Skeletal muscle satellite cell (primary cell): ENCODE measurements around the gene PDE6A.
"Not testable (repeated sequence)": the region's sequence is repeated elsewhere in the genome, so short reads cannot be mapped to it uniquely, and the experiment has no call there.

Experiments
- H3K27me3 ChIP-seq: 2 replicates; pipeline ENCODE4 v1.7.0; 2013; ENCODE audit warnings: low read length; ENCODE audit not compliant: control insufficient read depth, insufficient read depth
- H3K36me3 ChIP-seq: 2 replicates; pipeline ENCODE4 v1.7.0; 2013; ENCODE audit warnings: mild to moderate bottlenecking, control low read depth, low read length; ENCODE audit not compliant: insufficient read depth
- H3K4me1 ChIP-seq: 2 replicates; pipeline ENCODE4 v1.7.0; 2013; ENCODE audit warnings: low read length; ENCODE audit not compliant: control insufficient read depth, insufficient read depth
- H3K4me2 ChIP-seq: 2 replicates; pipeline ENCODE4 v1.7.0; 2013; ENCODE audit warnings: mild to moderate bottlenecking, low read length
- H3K4me3 ChIP-seq: 2 replicates; pipeline ENCODE4 v1.7.0; 2013; ENCODE audit warnings: low read length
- H3K9ac ChIP-seq: 2 replicates; pipeline ENCODE4 v1.7.0; 2013; ENCODE audit warnings: mild to moderate bottlenecking, low read depth, low read length, moderate library complexity
- H3K9me3 ChIP-seq: replicated peaks from 2 replicates; pipeline ENCODE4 v1.7.0; 2013; ENCODE audit warnings: mild to moderate bottlenecking, control low read depth, low read length

PDE6A gene

GRCh38 chr5:149948993-149949392 is 4.4 kb upstream of the PDE6A start:
- no peaks in the 10 kb centered on the region for H3K36me3 ChIP-seq
- H3K9ac ChIP-seq: no peak overlapping the region
- no peak overlapping the region for H3K4me2 ChIP-seq
- no peak overlapping the region for H3K4me3 ChIP-seq
- H3K27me3 ChIP-seq: no peaks in the 10 kb centered on the region
- no peaks in the 10 kb centered on the region for H3K9me3 ChIP-seq
- H3K4me1 ChIP-seq: no peaks in the 10 kb centered on the region

DNA sequence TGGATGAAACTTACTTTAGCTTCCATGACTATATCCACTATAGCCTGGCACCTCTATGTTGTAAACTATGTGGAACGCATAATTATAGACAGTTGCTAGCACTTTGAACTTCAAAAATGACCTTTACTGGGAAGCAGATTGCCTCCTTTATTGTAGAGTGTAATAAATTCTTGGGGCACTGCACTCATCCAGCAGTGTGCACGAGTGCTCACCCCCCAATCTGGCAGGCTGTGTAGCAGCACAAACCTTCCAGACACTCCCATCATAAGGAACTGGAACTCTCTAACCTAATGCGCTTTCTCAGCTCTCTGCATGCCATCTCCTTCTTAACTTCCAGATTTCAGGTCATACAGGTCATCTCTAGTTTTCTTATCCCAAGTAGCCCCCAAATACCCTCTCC is 1.5 kb upstream of the PDE6A start:
- Histone ChIP-seq H3K36me3 (no peaks in the 10 kb centered on the region), H3K4me2 (no peak overlapping the region), H3K27me3 (no peaks in the 10 kb centered on the region), H3K4me3 (no peak overlapping the region), H3K9ac (no peak overlapping the region), H3K9me3 (no peaks in the 10 kb centered on the region), H3K4me1 (no peaks in the 10 kb centered on the region)

DNA sequence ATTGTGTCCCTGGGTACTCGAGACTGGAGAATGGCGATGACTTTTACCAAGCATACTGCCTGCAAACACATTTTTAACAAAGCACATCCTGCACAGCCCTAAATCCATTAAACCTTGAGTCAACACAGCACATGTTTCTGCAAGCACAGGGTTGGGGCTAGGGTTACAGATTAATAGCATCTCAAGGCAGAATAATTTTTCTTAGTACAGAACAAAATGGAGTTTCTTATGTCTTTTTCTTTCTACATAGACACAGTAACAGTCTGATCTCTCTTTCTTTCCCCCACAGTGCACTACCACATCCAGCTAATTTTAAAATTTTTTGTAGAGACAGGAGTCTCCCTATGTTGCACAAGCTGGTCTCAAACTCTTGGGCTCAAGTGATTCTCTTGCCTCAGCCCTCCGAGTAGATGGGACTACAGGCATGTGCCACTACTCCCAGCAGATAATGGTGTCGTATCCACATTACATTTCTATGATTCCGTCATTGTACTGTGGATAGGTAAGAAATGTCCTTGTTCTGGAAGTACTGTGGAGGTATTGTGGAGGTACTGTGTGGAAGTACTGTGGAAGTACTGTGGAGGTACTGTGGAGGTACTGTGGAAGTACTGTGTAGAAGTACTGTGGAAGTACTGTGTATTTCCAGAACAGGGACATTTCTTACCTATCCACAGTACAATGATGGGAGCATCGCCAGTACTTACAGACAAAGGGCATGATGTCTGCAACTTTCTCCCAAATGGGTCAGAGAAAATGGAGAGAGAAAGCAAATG is 1.2 kb downstream of the PDE6A start:
- H3K36me3 ChIP-seq, H3K27me3 ChIP-seq: not testable (repeated sequence)
- peaks cover 20% of the 10 kb centered on the region for H3K4me1 ChIP-seq

GRCh38 chr5:149942741-149943169 is 1.8 kb downstream of the PDE6A start:
- not testable (repeated sequence) for H3K27me3 ChIP-seq, H3K36me3 ChIP-seq, H3K9ac ChIP-seq, H3K9me3 ChIP-seq, H3K4me3 ChIP-seq, H3K4me2 ChIP-seq
- peaks cover 27% of the 10 kb centered on the region for H3K4me1 ChIP-seq

More for the DNA sequence above, 1.2 kb downstream of the PDE6A start:
- not testable (repeated sequence) for H3K4me3 ChIP-seq, H3K9ac ChIP-seq, H3K4me2 ChIP-seq, H3K9me3 ChIP-seq

- H3K4me3 ChIP-seq: no peak overlapping the region
- no peaks in the 10 kb centered on the region for H3K9me3 ChIP-seq
- no peak overlapping the region for H3K4me2 ChIP-seq
- no peaks in the 10 kb centered on the region for H3K27me3 ChIP-seq
- H3K9ac ChIP-seq: no peak overlapping the region
- H3K4me1 ChIP-seq: peaks cover 32% of the 10 kb centered on the region
- no peaks in the 10 kb centered on the region for H3K36me3 ChIP-seq
Observed at GRCh38 chr5:149942199-149942598, 2.4 kb downstream of the PDE6A start.

DNA sequence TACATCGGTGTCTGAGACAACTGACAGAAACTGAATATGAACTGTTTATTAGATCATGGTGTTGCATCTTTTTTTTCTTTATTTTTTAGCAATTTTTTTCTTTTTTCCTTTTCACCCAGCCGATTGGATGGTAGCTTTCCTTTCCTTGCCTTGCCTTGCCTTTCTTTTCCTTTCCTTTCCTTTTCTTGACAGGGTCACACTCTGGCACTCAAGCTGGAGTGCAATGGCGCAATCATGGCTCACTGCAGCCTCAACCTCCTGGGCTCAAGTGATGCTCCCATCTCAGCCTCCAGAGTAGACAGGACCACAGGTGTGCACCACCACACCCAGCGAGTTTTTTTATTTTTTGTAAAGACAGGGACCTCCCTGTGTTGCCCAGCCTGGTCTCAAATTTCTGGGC is 2.8 kb downstream of the PDE6A start:
- no peaks in the 10 kb centered on the region for H3K9me3 ChIP-seq
- peaks cover 36% of the 10 kb centered on the region for H3K4me1 ChIP-seq
- H3K36me3 ChIP-seq: no peaks in the 10 kb centered on the region
- no peak overlapping the region for H3K9ac ChIP-seq
- H3K4me2 ChIP-seq: no peak overlapping the region
- H3K4me3 ChIP-seq: no peak overlapping the region
- H3K27me3 ChIP-seq: no peaks in the 10 kb centered on the region

GRCh38 chr5:149940941-149941644 is 3.5 kb downstream of the PDE6A start:
- Histone ChIP-seq H3K4me3 (no peak overlapping the region), H3K4me2 (no peak overlapping the region), H3K36me3 (no peaks in the 10 kb centered on the region), H3K4me1 (peaks cover 43% of the 10 kb centered on the region), H3K27me3 (no peaks in the 10 kb centered on the region), H3K9me3 (no peaks in the 10 kb centered on the region), H3K9ac (no peak overlapping the region)

DNA sequence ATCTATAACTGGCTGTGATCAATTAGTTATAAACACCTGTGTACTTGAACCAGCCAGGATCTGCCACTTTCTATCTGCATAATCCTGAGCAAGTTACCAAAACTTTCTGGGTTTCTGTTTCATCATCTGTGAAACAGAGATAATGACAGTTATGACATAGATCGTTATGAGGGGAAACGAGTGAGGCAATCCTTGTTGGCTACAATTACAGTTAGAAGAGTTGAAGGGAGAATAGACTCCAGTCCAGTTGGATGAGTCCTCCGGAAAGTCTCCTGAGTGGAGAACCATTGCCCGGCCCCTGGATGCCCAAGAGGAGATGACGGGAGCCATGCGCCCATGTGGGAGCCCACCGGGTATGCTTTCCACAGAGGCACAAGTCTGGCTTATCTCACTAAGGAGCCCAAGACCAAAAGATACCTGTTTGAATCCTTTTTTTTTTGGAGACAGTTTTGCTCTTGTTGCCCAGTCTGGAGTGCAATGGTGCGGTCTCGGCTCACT is 4.5 kb downstream of the PDE6A start:
- peaks cover 43% of the 10 kb centered on the region for H3K4me1 ChIP-seq
- peak overlapping the region; percentile 69 for H3K4me2 ChIP-seq
- no peak overlapping the region for H3K4me3 ChIP-seq
- H3K36me3 ChIP-seq: no peaks in the 10 kb centered on the region
- H3K27me3 ChIP-seq: no peaks in the 10 kb centered on the region
- peak overlapping the region; percentile 75 for H3K9ac ChIP-seq
- H3K9me3 ChIP-seq: no peaks in the 10 kb centered on the region

GRCh38 chr5:149939546-149939945 is 5.0 kb downstream of the PDE6A start:
- H3K9me3 ChIP-seq: no peaks in the 10 kb centered on the region
- peaks cover 43% of the 10 kb centered on the region for H3K4me1 ChIP-seq
- H3K4me2 ChIP-seq: peak overlapping the region; percentile 69
- no peaks in the 10 kb centered on the region for H3K27me3 ChIP-seq
- peak overlapping the region; percentile 75 for H3K9ac ChIP-seq
- H3K4me3 ChIP-seq: no peak overlapping the region
- no peaks in the 10 kb centered on the region for H3K36me3 ChIP-seq

DNA sequence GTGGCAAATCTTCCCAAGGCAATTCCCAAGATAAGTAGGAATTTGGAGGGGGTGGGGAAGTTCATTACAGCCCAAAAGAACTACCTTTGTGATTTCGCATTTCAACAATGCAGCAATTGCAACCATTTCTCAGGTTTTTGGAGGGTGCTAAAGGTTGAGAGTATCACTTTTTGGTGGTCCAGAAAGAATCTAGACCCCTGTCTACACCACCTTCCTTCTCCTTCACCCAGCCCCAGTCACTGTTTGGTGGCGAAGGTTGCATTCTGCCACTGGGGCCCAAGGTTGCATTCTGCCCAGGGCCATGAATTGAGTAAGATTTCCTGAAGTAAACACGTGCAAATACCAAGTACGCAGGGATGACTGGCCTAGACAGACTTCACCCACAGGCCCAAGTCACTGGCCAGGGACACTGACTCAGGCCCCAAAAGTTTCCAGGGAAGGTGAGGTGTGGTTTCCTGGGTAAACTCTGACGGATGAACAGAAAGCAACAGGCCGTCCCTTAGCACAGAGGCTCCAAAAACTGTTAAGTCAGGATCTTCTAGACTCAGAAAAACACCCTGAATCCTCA is 5.7 kb downstream of the PDE6A start:
- Histone ChIP-seq H3K4me3 (no peak overlapping the region), H3K27me3 (no peaks in the 10 kb centered on the region), H3K9ac (peak overlapping the region; percentile 75), H3K4me2 (peak overlapping the region; percentile 69), H3K36me3 (no peaks in the 10 kb centered on the region), H3K4me1 (peaks cover 43% of the 10 kb centered on the region), H3K9me3 (no peaks in the 10 kb centered on the region)

DNA sequence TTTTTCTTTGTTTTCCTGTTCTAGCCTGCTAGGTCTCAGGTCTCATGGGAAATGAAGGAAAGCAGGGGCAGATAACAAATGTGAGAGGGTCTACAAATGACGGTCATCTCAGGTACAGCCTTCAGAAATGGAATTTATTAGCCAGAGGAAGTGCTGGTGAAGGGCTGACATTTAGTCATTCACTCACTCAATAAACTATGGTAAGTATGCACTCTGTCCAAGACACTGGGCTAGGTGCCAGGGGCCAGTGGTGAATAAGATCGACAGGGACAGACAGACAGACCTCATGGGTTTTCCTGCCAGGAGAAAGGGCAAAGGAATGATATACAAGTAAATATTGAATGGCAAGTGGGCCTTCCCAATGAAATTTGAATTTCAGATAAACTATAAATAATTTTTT is 6.3 kb downstream of the PDE6A start:
- H3K4me2 ChIP-seq: peak overlapping the region; percentile 69
- peaks cover 43% of the 10 kb centered on the region for H3K4me1 ChIP-seq
- H3K36me3 ChIP-seq: no peaks in the 10 kb centered on the region
- peak overlapping the region; percentile 18 for H3K4me3 ChIP-seq
- peak overlapping the region; percentile 60 for H3K9ac ChIP-seq
- H3K27me3 ChIP-seq: no peaks in the 10 kb centered on the region
- no peaks in the 10 kb centered on the region for H3K9me3 ChIP-seq
